ENCODE results near the gene ME3.

Gene ME3

DNA sequence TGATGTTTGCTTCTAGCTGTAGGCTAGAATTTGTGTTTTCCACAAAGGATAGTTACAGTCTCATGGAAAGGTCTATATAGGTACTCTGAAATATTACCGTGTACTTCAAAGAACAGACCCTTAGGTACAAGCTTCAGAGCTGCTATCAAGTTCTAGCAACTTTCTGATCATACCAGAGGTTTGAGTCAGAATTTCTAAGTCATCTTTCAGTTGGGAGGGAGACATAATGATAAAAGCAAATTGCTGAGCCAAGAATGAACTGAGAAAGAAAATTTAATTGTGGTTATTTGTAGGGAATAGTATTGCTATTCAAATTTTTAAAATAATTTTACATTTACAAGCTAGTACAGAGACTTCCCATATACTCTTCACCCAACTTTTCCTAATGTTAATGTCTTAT is 19.9 kb upstream of the ME3 start:
- DNase-seq: no peak

DNA sequence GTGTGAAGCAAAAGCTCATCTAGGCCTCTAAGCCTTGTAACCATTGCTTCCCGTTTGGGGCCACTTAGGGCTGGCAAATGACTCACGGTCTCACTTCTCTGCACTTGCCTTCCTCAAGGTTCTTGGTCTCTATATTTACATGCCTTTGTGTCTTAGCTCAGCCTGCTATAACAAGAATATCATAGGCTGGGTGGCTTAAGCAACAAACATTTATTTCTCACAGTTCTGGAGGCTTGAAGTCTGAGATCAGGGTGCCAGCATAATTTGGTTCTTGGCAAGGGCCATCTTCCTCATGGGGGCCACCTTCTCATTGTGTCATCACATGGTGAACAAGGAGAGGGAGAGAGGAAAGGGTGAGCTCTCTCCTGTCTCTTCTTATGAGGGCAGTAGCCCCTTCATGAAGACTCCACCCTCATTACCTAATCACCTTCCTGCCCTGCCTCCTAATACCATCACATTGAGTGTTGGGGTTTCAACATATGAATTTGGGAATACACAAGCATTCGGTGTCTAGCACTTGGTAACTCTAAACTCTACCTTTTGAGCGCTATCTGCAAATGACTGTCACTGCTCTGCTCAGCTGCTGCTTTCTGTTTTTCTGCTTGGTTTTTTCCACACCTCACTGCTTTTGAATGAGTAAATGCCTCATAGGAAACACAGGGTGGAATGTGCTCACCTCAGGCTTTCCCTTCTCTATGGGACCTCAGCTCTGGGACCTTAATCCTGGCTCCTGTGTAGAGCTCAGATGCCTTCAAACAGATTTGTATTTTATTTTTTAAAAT is 16.2 kb upstream of the ME3 start:
- no peak for DNase-seq

DNA sequence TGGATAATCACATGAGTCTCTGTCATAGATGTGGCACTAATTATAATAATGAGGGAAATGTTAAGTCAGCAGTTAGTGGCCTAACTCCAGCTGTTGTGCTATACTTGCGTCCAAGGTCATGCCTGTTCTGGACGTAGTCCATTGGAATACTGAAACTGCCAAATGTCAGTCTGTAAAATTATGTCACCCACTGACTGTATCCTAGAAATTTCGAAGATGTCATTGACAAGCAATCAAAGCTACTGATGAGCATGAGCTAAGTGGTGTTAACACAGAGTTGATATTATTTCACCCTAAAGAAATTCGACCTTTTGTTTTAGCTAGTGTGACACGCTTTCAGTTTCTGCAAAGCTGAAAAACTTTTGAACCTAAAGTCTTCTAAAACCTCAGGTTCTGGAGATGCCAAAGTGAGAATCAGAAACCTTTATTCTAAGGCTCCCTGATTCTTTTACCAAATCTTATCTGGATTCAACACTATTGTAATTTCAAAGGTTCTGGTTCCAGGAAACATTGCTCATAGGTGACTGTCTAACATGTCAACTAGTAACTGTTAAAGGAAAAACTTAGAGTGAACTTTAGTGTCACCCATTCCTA is 14.9 kb upstream of the ME3 start:
- DNase-seq: no peak

DNA sequence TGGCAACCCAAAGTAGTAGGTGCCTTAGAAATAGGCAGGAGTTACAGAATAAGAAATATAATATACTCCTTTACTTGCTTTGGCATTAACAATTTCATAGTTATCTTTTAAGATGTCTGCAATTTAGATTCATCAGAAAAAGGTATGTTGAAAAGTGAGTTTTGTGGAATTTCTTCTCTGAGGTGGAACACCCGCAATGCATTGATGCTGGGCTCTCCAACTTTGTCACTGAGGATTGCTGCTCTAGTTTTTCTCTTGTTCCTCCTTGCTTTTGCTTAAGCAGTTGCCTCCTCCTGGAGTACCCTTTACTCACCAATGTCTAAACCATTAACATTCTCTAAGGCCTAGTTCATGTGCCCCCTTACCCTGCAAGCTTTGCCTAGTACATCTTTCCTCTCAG is 14.1 kb upstream of the ME3 start:
- DNase-seq: no peak

DNA sequence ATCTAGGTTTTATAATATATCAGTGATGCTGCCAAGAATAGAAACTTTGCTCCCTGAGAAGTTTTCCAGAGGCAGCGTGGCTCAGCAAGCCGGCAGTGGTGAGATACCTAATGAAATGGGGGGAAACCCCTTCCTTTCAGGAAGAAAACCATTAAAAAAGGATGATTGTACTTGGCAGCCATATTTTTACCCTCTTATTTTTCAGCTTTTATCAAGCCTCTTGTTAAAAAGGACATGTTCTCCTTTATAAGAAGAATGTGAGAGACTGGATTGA is 9.0 kb upstream of the ME3 start:
- DNase-seq: no peak

DNA sequence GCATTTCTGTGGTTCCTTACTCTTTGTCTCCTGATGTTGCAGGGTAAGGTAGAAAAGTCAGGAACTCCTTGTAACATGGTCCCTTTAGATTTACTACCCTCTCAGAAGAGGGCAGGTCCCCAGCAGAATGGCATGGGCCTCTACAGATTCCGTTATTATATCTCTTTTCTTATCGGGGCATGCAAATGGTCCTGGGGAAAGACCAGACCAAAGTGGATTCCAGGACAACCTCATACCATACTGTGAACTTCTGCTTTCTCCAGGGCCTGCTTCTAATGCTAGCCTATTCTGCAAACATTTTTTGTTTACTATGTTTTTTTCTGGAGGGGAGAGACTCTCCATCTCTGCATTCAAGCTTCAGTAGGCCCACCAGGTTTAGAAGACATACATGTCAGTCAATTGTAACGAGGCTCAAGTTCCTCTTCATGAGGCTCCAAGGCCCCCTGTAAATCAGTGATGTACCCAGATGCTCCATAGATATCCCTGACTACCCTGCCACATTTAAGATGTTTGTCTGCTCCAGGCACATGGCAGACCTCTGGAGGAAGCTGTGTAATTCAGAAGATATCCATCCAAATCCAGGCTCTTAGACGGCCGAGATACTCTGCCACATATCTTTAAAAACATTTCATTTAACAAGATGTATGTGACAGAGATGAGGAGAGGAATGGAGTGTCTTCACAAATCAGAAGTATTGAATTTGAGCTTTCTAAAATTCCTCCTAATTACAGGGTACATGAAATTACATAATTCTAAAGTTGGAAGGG is 8.5 kb upstream of the ME3 start:
- no peak for DNase-seq

DNA sequence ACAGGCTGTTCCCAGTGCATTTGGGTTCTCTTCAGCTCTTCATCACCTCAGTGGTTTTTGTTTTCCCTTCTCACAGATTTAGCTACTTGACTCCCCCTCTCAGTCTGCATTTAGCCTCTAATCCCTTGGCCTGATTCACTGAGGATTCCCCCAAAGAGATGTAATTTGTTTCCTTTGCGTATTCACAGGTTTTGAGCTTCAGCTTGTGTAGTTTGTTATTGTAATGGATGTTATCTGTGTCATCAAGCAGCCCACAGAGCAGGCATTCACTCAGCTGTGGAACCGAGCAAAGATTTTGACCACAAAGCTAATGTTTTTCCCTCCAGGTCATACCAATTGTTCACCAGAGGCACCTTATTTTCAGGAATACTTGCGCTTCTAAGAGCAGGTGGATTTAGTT is 6.4 kb upstream of the ME3 start:
- no peak for DNase-seq

DNA sequence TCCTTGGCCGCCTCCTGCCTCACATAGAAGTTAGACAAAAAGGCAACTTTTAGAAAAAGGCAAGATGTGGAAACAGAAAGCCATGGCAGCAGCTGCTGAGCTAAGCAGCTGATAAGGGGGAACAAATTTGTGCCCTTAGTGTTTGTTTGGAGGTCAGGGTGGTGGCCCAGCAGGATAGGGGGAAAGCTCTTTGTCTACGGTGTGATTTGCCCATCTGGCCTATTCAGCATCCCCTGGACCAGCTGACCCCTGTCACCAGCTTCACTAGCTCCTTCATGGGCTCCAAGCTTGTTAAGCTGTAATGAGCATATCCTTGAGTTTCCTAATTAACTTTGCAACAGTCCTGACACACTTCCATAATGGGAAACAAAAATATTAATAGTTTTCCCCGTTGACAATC is 5.9 kb upstream of the ME3 start:
- DNase-seq: no peak

DNA sequence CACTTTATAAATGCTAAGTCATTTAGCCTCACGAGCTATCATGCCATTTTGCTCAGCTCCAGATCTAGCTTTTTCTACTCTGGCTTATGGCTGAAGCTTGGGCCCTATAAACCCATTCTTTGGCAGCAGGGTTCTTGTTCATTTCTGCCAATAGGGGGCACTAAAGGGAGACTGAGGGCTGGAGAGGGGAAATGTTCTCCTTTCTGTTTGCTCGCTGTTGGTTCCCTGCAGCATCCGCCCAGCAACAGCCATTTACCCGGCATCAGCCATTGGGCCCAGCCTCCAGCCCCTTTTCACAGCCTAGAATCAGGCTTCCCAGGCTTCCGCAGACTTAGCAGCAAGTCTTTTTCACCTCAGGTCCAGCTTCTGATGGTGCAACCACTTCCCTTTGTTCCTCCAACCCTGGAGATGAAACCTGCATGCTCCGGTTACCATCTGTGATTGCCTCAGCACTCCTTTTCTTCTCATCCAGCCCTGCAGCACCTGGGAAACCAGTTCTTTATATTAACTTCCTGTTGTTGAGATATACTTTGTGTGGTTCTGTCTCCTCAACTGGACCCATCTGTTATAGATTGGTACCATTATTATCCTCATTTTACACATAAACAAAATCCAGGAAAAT is 4.2 kb upstream of the ME3 start:
- DNase-seq: no peak

DNA sequence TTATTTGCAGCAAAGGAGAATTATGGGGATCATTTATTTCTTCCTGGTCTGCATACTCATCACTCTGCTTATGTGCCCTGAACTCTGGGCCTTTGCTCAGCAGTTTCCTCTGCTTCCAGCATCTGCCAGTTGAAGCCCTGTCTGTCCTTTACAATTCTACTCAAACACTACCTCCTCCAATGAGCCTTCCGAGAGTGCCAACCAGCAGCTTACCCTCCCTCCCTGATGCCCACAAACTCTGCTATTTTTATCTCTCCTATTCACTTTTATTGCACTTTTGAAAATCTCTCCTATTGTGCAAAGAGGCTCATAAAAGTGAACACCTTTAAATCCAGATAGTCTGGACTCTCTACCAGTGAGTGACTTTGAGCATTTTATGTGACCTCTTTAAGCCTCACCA is 3.6 kb upstream of the ME3 start:
- DNase-seq: no peak

DNA sequence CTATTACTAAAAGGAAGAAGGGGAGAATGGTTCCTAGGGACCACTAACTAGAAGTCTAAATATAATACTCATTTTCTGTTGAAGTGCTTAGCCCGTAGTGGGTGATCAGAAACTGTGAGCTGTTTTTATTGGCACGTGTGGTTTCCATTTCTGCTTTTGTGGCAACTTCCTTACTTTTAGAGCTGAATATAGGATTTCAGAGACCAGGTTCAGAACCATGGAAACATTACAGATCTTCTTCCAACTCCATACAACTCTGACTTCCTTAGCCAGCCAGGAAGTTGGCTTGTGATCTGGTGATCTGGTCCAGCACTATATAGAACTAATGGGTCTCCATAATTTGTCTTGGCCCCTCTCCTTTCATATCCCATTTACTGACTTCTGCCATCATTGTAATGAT is 2.6 kb upstream of the ME3 start:
- peak; percentile 54 for DNase-seq

DNA sequence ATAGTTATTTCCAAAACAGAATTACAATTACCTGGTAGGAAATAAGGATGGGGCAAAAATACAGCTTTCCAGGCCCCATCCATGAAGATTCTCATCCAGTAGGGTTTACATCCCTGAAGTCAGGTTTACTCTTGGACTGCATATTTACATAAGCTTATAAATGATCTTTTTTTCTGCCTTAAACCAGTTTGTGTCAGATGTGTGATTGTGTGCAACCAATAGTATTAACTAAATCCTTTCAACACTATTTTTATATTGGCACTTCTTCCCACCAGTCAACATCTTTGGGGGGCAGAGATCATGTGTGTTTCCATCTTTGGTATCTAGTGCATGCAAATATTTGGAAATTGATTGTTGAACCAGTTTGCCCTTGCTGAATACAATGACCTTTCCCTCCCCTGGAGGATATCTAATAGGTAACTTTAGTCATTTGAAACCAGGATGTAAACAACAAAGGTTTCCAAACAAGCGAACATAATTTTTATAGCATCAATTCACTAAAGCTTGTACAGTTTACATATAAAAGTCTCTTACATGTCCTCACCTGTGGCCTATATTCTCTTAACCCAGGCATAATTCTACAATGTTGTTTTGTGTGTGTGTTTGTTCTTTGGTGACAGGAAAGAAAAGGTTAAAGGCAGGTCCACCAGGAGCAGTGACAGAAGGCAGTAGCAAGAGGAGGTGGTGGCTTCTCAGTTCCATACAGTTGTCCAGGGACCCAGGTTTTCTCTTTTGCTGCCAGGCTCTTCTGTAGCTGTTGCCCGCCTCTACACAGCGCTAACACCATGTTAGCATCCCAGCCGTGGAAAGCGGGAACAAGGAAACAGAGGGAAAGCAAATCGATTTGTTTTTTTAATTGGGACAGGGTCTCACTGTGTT is 1.7 kb upstream of the ME3 start:
- no peak for DNase-seq

DNA sequence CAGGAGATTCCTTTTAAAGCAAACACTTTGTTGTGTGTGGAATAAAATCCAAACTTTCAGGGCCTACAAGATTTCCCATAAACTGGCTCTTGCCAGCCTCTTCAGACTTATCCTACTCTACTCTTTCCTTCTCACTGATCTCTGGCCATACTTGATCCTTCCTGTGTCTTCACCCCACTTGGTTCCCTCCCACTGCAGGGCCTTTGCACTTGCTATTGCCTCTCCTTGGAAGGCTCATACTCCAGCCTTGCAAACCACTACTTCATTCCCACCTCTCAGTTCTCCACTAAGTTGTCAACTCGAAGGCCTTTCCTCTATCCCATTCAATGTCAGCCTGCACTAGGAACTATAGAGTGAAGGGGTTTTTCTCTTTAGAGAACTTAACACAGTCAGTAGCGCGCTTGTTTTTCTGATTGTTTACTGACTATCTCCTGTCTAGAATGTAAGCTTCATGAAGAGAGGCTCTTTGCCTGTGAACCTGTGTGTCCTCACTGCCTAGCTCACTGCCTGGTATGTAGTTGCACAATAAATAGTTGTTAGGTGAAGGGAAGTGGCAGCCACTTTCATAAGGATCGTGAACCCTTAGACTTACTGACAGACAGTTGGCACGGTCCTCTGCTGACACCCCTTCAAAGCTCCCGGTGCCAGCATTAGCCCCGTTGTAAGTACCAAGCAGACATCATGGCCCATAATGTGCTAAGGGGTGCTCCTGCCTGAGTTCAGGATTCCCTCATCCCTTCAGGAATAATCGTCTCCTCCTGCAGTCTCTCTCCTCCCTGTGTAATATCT is 833 bp upstream of the ME3 start:
- no peak for DNase-seq

DNA sequence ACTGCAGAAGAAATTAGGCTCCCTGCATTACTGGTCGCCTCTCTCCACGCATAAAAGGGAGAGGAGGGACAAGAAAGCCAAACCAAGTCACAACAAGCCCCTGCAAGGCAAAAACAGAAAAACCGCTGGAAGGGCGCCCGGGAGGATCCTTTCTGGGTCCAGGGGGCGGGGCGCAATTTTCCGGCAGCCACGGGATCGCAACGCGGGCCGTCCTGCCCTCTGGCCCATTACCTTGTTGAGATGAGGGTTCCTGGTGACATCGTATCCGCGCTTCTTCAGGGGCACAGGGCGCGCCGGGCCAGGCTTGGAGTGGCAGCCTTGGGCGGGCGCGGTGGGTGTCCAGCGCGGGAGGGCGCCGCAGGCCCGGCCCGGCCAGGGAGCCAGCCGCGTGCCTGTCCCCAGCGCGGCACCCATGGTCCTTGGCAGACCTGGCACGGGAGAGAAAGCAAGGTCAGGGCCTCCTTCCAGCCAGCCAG is 847 bp downstream of the ME3 start:
- DNase-seq: peak; percentile 73

DNA sequence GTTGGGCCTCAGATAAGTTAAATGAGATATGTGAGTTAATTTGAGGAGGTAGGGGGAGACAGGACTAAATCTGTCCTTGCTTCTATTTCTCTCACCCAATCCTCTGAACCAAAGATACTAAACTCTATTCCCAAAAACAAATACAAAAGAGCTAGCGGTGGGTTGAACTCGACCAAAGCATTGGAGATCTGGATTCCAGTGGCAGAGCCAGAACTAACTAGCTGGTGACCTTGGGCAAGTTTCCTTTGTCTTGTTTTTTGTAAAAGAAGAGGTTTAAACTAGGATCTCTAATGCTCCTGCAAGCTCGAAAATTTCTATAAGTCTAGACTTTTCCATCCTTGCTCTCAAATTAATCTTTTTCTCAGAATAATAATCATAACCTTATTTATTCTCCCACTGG is 1.5 kb downstream of the ME3 start:
- DNase-seq: no peak

DNA sequence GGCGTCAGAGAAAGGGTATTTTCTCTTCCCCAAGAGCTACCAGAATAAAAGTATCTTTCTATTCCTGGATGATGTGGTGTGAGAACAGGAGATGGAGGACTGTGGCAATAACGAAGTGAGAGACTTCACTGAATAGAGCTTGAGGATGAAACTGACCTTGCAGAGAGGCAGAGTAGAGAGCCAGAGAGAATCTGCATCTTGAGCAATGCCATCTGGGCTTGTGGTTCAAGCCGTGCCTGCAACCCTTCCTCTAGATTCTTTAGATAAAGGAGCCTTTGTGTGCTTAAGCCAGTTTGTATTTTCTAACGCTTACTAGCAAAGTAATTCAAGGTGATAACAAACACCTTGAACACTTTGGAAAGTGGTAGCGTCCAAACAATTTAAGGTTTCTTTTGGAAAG is 2.2 kb downstream of the ME3 start:
- no peak for DNase-seq

DNA sequence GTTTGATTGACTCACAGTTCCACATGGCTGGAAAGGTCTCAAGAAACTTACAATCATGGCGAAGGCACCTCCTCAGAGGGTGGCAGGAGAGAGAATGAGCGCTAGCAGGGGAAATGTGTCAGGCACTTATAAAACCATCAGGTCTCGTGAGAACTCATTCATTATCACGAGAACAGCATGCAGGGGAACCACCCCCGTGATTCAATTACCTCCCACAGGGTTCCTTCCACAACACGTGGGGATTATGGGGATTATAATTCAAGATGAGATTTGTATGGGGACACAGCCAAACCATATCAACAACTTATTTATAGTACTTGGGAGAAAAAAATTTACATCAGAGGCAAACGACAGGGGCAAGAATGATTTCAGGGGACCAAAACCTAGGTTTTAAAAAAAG is 3.0 kb downstream of the ME3 start:
- DNase-seq: no peak

DNA sequence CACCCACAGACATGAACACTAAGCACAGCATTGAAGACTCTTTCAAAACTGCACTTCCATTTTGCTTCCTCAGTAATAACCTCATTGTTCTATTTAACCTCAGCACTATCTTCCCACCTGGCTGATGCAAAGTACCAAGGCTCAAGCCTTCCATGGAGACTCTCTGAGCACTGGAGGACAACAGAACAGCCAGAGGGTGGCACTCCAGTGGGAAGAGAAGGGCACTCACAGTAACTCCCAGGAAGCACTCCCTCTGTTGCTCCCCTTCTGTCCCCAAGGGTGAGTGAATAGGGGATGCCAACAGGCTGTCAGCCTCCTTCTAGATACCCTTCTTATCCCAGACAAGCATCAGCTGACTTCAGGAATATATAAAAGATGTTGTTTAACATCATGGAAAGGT is 3.5 kb downstream of the ME3 start:
- DNase-seq: no peak

DNA sequence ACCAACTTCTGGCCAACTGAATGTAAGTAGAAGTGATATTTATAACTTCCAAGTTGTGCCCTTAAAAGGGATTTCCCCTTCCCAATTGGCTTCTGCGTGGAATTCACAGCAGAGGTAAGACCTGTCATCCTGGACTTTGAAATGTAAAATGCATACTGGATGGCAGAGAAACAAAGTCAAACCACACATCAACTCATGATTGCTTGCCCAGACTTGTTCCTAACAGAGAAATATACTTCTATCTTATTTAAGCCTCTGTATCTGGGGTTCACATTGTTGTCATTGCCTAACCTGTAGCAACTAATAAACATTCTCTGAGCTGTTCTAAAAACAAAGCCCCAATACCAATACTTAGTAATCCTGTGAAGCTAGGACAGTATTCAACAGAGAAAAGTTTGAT is 6.2 kb downstream of the ME3 start:
- no peak for DNase-seq

DNA sequence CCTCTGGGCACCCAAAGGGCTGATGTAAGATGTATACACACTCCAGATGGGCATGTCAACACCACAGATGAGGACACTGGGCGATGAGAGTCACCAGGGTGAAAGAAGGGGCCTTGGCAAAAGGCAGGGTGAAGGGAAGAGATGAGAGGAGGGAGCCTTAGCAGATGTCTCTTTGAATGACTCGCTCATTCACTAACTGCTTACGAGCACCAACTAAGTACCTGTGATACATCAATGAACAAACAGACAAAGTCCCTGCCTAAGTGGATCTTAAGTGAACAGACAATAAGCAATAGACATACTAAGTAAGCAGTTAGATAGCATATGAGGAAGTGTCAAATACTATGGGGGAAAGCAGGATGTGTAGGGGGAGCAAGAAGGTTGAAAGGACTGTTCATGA is 7.5 kb downstream of the ME3 start:
- DNase-seq: no peak

DNA sequence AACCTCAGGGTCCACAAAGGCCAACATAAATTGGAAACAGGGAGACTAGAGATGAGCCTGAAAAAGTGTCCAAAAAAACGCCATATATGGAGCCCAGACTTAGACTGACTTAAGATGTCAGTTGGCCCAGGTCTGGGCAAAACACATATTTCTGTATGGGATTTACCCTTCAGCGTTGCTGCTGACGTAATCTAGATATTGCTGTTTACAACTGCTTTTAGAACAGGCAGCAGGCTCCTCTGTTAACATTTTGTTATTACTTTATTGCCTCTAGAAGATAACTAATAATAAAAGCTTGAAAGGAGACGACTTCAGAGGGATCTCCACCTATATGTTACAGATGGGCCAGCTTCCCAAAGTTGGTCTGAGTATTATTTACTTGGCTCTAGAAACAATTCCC is 8.7 kb downstream of the ME3 start:
- no peak for DNase-seq

DNA sequence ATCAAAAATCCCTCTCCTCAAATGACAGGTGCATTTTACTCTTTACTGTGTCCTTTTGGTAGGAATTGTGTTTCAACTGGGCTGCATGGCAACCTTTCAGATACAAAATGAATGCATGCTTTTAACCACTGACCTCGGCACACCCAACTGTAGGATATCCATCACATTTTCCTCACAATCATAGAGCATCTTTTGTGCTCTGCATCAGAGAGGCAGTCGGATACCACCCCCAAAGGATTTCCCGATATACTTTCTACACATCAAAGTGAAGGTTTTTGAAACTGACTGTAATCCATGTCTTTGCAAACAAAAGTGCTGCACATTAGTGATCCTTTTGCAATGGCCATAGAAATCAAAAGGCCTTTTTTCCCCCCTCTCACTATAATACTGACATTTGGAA is 9.1 kb downstream of the ME3 start:
- DNase-seq: no peak
